GM19193 (cell line): Measurements from ENCODE around the gene THBS2.

Experiments used
- POLR2A ChIP-seq: IDR thresholded peaks from 4 replicates; pipeline ENCODE4 v1.6.1; 2011; ENCODE audit not compliant: insufficient read depth, insufficient read length; ENCODE audit errors: extremely low read depth

The THBS2 gene

GRCh38 chr6:169285165-169285564 lies 31.5 kb upstream of the THBS2 start:
- TF ChIP-seq POLR2A, result no peak

- TF ChIP-seq POLR2A, result no peak
Observed at GRCh38 chr6:169283924-169284323, 30.3 kb upstream of the THBS2 start.

- TF ChIP-seq POLR2A, result no peak
Observed at GRCh38 chr6:169282043-169282442, 28.4 kb upstream of the THBS2 start.

GRCh38 chr6:169277619-169278018 lies 24.0 kb upstream of the THBS2 start:
- TF ChIP-seq POLR2A, result no peak

GRCh38 chr6:169274781-169275180 lies 21.1 kb upstream of the THBS2 start:
- no peak for TF ChIP-seq POLR2A

GRCh38 chr6:169273511-169273910 lies 19.9 kb upstream of the THBS2 start:
- TF ChIP-seq POLR2A, result no peak

- TF ChIP-seq POLR2A, result no peak
Observed at GRCh38 chr6:169271877-169272216, 18.2 kb upstream of the THBS2 start.

- no peak for TF ChIP-seq POLR2A
Observed at GRCh38 chr6:169271158-169271876, 17.7 kb upstream of the THBS2 start.

- TF ChIP-seq POLR2A, result no peak
Observed at GRCh38 chr6:169269180-169270076, 15.8 kb upstream of the THBS2 start.

- no peak for TF ChIP-seq POLR2A
Observed at GRCh38 chr6:169268276-169268675, 14.6 kb upstream of the THBS2 start.

- TF ChIP-seq POLR2A, result no peak
Observed at GRCh38 chr6:169266746-169267591, 13.3 kb upstream of the THBS2 start.

- TF ChIP-seq POLR2A, result no peak
Observed at GRCh38 chr6:169266261-169266660, 12.6 kb upstream of the THBS2 start.

- TF ChIP-seq POLR2A, result no peak
Observed at GRCh38 chr6:169265486-169266131, 12.0 kb upstream of the THBS2 start.

- no peak for TF ChIP-seq POLR2A
Observed at GRCh38 chr6:169263836-169264608, 10.4 kb upstream of the THBS2 start.
